ENCODE data around the gene LUC7L.
"Not testable (repeated sequence)": the region's sequence is repeated elsewhere in the genome, so short reads cannot be mapped to it uniquely, and the experiment has no call there.

DNA sequence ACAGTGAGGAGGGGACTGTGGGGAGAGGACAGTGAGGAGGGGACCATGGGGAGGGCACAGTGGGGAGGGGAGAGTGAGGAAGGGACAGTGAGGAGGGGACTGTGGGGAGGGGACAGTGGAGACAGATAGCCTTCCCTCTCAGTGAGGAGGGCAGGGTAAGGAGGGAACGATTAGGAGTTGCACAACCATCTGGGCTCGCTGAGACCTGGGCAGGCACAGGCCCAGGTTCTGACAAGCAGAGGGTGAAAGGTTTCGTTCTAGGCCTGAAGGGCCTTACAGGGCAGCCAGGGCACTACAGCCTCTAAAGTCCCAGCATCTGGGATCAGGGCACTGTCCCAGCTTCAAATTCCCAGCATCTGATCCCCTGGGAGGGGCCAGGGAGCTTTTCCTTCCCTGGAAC lies 65.6 kb downstream of the LUC7L start:
- not testable (repeated sequence) for TF ChIP-seq POLR2AphosphoS5 (IDR thresholded peaks at IDR 0.05); POLR2A (IDR thresholded peaks at IDR 0.05); EP300 (IDR thresholded peaks at IDR 0.05; ENCODE audit: low read depth)
- TF ChIP-seq, protein P1, sequence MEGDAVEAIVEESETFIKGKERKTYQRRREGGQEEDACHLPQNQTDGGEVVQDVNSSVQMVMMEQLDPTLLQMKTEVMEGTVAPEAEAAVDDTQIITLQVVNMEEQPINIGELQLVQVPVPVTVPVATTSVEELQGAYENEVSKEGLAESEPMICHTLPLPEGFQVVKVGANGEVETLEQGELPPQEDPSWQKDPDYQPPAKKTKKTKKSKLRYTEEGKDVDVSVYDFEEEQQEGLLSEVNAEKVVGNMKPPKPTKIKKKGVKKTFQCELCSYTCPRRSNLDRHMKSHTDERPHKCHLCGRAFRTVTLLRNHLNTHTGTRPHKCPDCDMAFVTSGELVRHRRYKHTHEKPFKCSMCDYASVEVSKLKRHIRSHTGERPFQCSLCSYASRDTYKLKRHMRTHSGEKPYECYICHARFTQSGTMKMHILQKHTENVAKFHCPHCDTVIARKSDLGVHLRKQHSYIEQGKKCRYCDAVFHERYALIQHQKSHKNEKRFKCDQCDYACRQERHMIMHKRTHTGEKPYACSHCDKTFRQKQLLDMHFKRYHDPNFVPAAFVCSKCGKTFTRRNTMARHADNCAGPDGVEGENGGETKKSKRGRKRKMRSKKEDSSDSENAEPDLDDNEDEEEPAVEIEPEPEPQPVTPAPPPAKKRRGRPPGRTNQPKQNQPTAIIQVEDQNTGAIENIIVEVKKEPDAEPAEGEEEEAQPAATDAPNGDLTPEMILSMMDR (IDR thresholded peaks at IDR 0.05), result not testable (repeated sequence)
